HG03135 (cell line): ENCODE measurements around the gene TGFBR3.

Experiments
- ATAC-seq: cut with Tn5 transposase; IDR thresholded peaks from one replicate; pipeline ENCODE4 v1.9.1; 2021; ENCODE audit warnings: mild to moderate bottlenecking, moderate library complexity; ENCODE audit not compliant: unreplicated experiment

Gene TGFBR3

DNA sequence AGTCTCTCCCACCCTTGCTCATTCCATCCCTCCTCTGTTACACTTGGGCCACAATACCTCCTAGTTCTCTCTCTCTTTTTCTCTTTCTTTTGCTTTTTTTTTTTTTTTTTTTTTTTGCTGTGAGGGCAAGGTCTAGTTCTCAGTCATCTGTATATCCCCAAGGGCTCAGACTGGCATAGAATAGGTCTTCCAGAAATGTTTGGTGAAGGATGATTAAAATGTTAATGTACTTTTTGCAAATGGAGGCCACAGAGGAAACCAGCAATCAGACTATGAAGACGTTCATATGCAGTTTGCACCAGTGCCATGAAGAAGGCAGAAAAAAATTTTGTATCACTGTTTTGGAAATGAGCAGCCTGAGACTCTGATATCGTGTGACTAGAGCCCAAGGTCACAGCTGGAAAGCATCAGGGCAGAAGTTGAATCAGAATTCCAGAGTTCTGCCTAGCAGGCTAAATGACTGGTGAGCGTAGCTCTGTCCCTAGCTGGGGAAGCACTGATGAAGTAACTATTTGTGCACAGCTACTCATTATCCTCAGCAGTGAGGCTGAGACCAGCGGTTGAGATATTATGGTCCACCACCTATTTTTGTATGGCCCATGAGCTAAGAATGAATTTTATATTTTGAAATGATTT is 186.5 kb downstream of the TGFBR3 start:
- no peak for ATAC-seq

DNA sequence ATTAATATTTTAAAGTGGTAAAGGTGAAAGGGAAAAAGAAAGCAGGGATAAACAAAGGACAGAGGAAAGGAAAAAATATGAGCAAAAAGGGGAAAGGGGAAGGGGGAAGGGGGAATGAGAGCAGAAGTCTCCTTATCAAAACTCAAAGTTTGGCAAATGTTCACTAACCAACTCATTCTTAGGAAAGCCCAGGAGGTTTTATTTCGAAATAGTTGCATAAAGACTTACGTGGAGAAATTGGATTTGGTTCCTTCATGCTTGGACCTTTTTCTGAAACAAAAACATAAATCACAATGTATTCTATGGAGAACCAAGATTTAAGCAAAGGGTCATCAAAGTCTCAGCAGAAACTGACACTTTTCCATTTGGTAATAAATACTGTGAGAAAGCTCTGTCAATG is 188.1 kb downstream of the TGFBR3 start:
- no peak for ATAC-seq

DNA sequence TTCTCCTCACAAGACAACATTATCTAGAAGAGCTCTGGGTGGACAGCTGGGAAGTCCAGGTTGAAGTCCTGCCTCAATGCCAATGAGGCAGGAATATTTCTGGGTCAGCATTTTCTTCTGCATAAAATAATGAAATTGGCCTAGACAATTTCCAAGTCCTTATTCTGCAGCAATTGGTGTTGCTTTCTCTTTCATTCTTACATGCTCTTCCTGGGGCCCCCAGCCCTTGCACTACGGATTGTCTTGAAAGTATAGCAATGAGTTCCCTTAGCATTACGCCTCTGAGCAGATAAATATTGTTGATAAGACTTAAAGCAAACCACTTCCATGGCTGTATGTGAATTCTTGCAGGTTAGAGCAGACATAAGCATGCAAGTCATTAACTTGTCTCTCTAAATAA is 188.5 kb downstream of the TGFBR3 start:
- no peak for ATAC-seq

DNA sequence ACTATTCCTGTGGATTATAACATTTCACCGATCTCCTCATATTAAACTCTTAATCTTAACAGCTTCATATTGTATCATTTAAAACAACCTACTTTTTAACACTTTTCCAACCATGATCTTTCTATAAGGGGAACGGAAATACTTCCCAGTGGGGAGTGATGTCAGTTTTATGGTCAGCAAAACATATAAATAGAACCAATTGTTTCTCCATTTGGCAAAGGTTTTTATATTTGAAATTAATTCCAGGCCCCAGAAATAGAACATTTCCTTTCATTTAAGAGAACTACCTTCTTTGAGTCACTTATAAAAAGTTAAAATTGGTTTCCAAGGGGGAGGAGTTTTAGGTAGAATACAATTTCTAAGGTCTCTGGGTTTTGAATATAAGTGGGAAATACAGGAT is 189.6 kb downstream of the TGFBR3 start:
- ATAC-seq: no peak

DNA sequence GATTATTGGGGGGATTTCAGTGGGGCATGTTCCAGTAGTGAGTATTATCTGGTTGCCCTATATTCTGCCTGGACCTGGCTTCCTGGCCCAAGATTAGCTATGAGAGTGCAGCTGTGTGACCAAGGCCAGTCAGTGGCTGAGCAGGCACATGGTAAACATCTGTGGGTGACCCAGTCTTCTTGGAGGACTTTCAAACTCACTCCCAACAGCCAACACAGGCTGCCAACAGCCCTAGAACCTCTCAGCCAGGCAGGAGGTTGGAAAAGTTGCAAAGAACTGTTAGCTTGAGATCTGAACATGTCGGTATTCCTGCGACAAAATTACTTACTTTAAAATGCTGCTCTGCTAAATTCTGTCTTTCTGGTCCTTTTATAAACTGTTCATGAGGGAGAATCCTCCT is 192.4 kb downstream of the TGFBR3 start:
- no peak for ATAC-seq

DNA sequence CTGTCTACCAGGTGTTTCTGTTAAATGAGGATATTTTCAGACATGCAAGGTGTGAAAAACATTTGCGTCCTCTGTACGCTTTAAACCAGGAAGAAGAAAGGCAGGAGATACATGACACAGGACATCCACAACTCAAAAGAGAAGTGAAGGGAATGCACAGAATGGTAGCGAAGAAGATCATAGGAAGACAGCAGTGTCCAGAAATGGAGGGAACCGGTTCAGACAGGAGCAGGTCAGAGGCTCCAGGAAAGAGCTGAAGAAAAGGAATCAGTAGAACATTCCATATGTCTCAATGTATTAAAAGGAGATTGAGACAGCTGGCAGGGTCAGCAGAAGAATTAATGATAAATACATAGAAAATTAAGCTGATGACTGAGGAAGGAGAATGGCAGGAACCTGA is 194.4 kb downstream of the TGFBR3 start:
- ATAC-seq: no peak

DNA sequence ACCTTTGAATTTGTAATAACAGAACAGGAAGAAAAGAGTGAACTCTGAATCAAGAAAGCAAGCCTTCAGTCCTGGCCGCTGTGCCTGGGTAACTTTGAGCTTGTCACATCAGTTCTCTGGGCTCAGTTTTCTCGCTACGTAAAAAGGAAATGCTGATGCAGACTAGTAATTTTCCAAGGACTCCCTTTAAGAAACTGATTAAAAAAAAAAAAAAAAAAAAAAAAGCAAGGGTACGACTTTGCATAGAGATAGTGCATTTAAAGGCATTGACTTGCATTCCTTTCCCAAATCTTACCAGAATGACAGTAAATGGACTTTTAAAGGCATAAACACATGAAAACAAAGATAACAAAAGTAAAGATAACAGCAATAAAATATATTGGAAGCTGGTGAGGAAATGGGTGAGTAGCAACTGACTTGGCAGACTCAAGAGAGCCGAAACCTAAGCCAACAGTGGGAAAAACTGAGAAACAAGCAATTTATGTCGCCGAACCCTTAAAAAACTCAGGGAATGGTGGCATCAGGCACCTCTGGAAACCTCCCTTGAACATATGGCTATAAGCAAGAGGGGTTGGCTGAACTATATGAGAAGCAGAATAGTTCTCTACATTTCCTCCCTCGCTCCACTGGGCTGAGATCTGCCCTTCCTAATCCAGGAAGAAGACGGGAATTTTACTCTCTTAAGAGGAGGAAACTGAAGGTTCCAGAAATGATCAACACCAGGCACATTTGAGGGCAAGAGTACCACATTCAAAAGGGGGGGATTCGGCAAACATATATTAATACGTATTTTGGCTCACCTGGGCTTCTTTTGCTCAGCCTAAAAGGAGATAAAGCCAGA is 196.1 kb downstream of the TGFBR3 start:
- no peak for ATAC-seq

DNA sequence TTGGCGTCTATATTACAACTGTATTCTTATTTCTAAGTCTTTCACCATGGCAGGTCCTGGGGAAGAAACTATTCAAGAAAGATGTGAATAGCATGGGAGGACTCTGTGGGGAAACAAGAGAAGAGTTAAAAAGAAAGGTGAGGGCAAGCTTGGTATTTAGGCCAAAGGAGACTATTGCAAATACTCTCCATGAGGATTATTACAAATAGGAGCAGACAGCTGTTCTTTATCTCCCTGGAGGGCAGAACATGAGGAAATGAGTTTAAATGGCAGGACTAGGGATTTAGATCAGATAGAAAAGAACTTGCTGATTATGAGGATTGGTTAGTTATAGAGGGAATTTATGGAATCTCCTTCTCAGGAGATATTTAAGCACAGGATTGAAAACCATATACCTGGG is 198.5 kb downstream of the TGFBR3 start:
- ATAC-seq: no peak

DNA sequence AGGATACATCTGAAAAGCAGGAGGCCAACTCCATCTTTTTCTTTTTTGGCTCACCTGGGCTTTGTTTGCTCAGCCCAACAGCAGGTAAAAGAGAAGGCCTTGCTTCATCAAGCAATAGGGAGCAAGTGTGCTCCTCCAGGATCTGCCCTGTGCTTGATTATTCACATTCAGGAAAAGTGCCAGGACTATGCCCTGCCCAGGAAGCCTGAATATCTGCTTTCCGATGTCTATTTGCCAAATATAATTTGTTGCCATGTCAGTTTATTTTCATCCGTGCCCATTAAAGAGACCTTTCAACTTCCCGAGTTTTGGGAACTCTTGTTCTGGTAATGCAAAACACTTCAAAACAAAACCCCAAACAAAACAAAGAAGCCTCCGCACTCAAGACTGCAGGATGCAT is 200.0 kb downstream of the TGFBR3 start:
- no peak for ATAC-seq

DNA sequence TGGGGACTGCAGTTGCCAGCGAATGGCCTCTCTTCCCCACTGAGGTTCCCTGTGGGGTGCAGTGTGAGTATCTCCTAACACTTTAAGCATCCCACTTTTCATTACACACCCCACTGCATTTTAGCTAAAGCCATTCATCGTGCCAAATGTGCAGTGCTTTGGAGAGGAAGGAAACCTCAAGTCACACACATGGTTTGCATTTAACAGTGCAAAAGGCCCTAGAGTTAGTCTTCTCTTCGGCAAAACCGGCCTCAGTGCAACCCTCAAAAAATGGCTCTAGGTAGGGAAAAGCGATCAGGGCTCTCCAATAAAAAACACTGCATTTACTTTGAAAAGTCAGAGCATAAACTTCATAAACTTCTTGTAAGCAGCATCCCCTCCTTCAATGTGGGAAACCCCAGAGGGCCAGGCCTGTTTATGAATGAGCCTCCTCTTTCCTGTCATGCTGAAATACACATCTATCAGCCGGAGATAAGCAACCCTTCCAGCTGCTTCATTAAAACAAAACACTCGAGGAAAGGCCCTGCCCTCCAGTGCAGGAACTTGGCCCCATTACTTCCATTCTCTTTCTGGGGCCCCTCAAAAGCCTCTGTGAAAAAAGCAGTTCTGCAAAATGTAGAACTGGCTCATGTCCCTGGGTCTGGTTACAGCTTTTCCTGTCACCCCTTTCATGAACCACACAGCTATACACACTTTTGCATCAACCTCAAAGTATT is 201.3 kb downstream of the TGFBR3 start:
- ATAC-seq: no peak

DNA sequence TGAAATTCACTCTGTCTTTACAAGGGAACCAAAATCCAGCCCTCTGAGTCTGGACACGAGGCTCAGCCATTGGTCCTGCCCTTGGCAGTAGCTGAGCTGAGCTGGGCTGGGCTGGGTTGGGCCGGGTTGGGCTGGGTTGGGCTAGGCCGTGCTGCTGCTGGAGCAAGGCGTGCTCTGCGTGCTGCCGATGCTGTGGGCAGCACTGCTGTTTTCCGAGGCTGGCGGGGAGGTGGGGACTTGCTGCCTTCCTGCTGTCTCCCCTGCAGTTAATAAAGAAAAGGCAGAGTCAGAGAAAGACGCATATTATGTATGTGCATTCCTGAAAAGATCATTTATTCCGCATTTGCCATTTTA is 202.4 kb downstream of the TGFBR3 start:
- no peak for ATAC-seq

DNA sequence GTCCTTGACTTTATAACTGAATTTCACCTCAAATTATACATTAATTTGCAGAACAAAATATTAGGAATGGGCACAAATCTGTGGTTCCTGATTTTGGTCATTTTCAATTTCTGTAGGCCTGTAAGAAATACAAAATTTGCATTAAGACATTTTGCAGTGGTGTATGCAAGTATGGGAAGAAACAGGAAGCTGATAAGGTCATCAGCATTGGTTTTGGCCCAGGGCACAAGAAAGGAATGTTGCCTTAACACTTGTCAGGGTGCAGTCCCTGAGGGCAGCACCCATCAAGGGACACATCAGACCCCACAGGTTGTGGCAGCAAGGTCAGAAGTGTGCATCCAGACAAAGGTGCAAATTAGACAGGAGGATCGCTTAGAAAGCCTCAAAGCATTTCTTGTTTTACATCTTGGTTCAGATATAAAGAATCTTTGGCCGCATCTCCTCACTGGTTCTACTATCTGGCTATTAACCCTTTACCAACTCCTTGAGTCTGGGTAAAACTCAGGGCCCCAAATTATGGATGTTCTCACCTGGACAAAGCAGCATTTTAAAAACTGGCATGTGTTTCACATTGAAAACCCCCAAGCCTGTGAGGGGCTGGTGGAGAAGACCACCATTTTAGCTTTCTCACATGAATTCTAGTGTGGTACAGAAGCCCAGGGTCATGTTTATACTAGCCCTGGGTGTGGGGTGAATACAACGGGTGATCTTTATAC is 202.9 kb downstream of the TGFBR3 start:
- no peak for ATAC-seq

DNA sequence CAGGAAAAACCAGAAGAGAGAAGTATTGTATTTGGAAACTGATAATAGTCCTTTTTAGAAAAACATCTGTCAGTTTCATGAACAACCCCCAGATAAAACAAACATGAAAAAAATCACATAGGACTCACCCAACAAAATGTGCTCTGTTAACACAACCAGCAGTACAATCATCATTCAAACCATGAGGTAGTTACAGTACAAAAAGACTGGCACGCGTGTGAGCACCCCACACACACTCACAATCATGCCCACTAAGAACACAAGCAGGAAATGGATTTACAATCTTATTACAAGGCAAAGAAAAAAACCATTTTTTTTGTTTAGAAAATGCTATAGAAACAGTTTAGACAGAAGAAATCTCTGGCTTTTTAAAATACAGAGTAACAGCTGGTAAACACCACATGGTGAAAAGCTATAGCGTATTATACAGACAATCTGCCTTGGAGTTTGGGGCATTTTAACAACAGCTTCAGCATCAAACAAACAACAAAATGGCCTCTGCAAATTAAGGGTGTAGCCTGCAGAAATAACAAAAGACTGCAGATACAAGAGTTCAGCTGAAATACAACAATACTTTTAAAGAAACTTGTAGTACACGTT is 205.3 kb downstream of the TGFBR3 start:
- no peak for ATAC-seq

DNA sequence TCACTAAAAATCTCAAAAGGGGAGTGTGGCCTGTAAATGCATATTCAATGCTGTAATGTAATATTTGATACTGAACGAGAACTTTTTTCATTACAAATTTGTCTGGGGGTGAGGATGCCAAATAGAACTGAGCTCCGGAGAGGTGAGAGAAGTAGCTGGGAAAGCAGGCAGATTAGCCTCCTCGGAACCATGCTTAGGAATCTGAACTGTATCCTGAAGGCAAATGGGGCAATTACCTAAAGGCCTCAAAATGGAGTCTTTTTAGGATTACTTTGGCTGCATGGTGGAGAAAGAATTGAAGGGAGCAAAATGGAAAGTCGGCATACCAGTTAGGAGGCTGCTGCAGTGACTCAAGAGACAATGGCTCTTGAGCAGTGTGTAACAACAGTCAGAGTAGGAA is 206.5 kb downstream of the TGFBR3 start:
- no peak for ATAC-seq

DNA sequence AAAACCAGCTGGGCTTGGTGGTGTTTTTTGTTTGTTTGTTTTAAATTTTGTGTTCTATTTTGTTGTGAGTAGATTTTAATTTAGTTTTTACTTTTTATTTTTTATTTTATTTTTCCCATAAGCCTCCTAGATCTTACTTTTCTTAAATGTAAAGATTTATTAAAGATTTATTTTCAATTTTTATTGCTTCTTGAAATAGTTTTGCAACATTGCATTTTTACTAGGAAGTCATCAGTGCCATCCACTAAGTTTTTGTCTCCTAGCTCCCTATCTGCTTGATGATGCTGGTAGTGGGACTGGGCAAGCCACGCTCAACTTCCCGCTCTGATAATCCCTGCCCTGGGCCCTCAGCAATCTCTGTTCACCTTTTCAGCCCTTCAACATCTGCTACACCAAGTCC is 209.9 kb downstream of the TGFBR3 start:
- no peak for ATAC-seq

DNA sequence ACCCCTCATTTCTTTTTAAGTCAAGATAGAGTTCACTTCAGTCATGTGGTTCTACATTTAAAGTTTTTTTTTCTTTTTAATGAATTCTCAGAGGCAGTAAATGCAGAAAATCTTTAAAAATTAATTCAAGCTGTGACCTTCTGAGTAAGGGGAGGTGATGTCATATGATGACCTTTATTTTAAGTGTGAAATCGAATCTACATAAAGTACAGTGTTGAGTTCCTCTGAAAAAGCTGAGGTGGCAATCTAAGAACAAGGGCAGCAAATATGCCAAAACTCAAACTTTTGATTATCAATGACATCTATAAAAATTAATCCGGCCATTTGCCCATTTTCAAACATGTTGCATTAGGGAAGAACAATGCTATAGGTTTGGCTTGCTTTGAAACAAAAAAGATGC is 211.8 kb downstream of the TGFBR3 start:
- ATAC-seq: no peak

DNA sequence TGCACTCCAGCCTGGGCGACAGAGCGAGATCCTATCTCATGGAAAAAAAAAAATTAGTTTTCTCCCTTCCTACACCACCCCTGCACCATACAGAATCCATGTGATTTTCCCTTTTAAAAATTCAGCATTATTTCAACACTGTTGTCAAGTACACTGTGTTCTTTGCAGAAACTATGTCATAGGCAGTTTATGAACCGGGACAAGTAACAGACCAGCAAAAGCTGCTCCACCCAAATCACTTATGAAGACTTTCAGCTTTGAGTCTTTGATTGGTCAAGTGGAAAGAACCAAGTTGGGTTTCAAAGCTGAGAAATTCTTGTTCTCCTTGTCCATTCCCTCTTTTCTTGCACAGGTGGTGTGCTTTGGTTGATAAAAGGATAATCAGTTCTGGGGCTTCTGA is 212.3 kb downstream of the TGFBR3 start:
- ATAC-seq: no peak

DNA sequence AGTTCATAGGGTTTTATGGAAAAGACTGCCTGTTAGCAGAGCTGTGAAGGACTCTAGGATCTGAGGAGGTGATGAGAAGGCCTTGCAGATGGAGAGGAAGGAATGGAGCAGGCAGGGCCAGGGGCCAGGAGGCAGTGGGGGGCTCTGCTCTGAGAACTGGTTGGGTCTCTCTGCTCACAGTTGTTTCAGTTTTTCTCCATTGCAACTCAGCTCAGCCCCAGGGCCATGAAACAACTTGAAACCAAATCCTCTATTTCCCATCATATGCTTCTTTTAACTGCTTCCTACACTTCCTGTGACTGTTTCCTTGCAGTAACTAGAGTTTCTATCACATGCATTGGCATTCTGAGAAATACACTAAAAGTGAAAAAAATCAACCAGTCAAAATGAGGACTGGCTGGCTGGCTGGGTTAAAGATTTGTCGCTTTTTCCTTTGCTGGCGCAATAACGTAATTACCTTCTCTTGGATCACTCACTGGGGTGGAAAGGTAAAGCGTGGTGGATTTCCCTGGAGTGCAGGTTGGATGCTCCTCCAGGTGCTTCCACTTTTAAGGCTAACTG is 213.3 kb downstream of the TGFBR3 start:
- no peak for ATAC-seq

DNA sequence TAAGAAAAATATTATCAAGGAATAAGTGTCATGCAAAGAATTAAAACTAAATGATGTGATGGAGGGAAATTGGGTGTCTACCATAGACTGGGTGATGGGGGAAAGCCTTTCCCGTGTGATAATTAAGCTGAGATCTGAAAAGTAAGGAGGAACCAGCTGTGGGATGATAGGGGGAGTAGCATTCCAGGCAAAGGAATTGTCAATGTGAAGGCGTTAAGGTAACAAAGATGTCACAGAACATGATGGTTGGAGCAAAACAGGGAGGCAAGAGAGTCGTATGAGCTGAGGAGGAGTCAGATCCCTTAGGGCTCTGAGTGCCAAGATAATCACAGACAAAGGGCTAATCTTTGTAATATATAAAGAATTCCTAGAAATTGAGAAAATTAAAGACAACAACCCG is 215.2 kb downstream of the TGFBR3 start:
- no peak for ATAC-seq

DNA sequence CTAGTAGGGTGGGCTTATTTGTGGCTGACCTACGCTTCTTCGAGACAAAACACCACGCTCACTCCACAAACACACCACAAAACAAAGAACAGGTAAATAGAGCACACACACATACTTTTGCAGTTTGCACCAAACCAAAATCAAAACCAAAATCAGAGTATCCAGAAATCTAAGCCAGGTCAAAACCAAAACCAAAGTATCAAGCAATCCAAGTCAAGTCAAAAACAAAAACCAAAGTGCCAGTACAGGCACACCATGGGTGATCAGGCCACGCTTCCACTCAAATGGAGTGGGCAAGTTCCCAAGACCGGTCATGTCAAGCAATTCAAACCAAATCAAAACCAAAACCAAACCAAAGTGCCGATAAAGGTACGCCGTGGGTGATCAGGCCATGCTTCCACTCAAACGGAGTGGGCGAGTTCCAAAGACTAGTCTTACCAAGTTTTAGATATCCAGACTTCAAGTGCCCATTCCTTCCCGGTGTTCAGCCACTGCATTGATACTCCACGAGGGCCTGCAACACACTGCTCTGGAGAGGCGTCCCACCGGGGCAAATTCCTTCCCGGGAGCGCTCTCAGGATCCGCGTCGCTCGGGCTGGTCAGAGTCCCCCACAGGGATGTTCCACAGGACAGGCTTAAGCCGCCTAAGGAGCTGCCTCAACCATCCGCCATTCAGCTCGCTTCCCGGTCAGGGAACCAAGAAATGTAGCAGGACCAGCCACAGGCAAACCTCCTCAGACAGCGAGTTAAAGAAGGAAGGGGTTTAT is 216.2 kb downstream of the TGFBR3 start:
- no peak for ATAC-seq
